Neutrophil (primary cell): ENCODE data around the gene ASB18.

ENCODE experiments used
- H3K27ac ChIP-seq: fragments of 200-600 bp; sonication (generic); 2 replicates; pipeline ENCODE4 v1.5.1; 2016; ENCODE audit warnings: mild to moderate bottlenecking, moderate library complexity
- H3K27me3 ChIP-seq: fragments of 200-600 bp; sonication (generic); 2 replicates; pipeline ENCODE4 v1.6.0; 2016; ENCODE audit warnings: mild to moderate bottlenecking
- H3K36me3 ChIP-seq: fragments of 200-600 bp; sonication (generic); 2 replicates; pipeline ENCODE4 v1.5.1; 2017
- H3K4me1 ChIP-seq, 2 experiments: fragments of 200-600 bp in 1 of 2; sonication (generic) in 1 of 2; 1 replicate in 1 of 2; 2 replicates in 1 of 2; pipeline versions ENCODE4 v1.5.1 to v1.6.1; 2013 to 2016; ENCODE audit warnings: low read depth in 1 of 2, low read length in 1 of 2, mild to moderate bottlenecking in 1 of 2, moderate library complexity in 1 of 2; ENCODE audit not compliant: control insufficient read depth in 1 of 2, insufficient read depth in 1 of 2
- H3K4me3 ChIP-seq, 2 experiments: fragments of 200-600 bp in 1 of 2; sonication (generic) in 1 of 2; 1 replicate in 1 of 2; 2 replicates in 1 of 2; pipeline ENCODE4 v1.5.1; 2013 to 2016; ENCODE audit warnings: low read depth in 1 of 2, low read length in 1 of 2, mild to moderate bottlenecking in 1 of 2, moderate library complexity in 1 of 2
- H3K9me3 ChIP-seq: fragments of 200-600 bp; sonication (generic); 2 replicates; pipeline ENCODE4 v1.5.1; 2016
- CTCF ChIP-seq: fragments of 200-600 bp; sonication (generic); IDR thresholded peaks from 2 replicates; pipeline ENCODE4 v1.5.1; 2016; ENCODE audit warnings: antibody characterized with exemption

ASB18 gene

GRCh38 chr2:236306825-236307540 lies 42.8 kb upstream of the ASB18 start:
- H3K9me3 ChIP-seq, result no peaks in the 10 kb centered on the region
- H3K27ac ChIP-seq, result no peak overlapping the region
- H3K4me1 ChIP-seq, result no peaks in the 10 kb centered on the region
- no peaks in the 10 kb centered on the region for H3K27me3 ChIP-seq
- H3K36me3 ChIP-seq, result no peaks in the 10 kb centered on the region
- no peak for TF ChIP-seq CTCF
- H3K4me3 ChIP-seq, result no peak overlapping the region

- no peaks in the 10 kb centered on the region for H3K9me3 ChIP-seq
- no peaks in the 10 kb centered on the region for H3K4me1 ChIP-seq
- no peak overlapping the region for H3K27ac ChIP-seq
- H3K4me3 ChIP-seq, result no peak overlapping the region
- no peak for TF ChIP-seq CTCF
- H3K27me3 ChIP-seq, result no peaks in the 10 kb centered on the region
- H3K36me3 ChIP-seq, result no peaks in the 10 kb centered on the region
Measured at GRCh38 chr2:236305964-236306605, 41.9 kb upstream of the ASB18 start.

GRCh38 chr2:236305531-236305930 lies 41.3 kb upstream of the ASB18 start:
- TF ChIP-seq CTCF, result no peak
- H3K9me3 ChIP-seq, result no peaks in the 10 kb centered on the region
- no peaks in the 10 kb centered on the region for H3K36me3 ChIP-seq
- H3K4me3 ChIP-seq, result no peak overlapping the region
- no peak overlapping the region for H3K27ac ChIP-seq
- H3K27me3 ChIP-seq, result no peaks in the 10 kb centered on the region
- no peaks in the 10 kb centered on the region for H3K4me1 ChIP-seq

- Histone ChIP-seq H3K27ac (no peak overlapping the region), H3K4me1 (no peaks in the 10 kb centered on the region), H3K27me3 (no peaks in the 10 kb centered on the region), H3K9me3 (no peaks in the 10 kb centered on the region), H3K4me3 (no peak overlapping the region), H3K36me3 (no peaks in the 10 kb centered on the region)
- TF ChIP-seq CTCF, result no peak
Measured at GRCh38 chr2:236303935-236304334, 39.7 kb upstream of the ASB18 start.

GRCh38 chr2:236302555-236302954 lies 38.3 kb upstream of the ASB18 start:
- Histone ChIP-seq H3K9me3 (no peaks in the 10 kb centered on the region), H3K36me3 (no peaks in the 10 kb centered on the region), H3K4me3 (no peak overlapping the region), H3K27me3 (no peaks in the 10 kb centered on the region), H3K27ac (no peak overlapping the region), H3K4me1 (no peaks in the 10 kb centered on the region)
- TF ChIP-seq CTCF, result no peak
